Hematopoietic multipotent progenitor cell treated with erythropoietin and hydrocortisone succinate and interleukin-3 and kit ligand, for 8 days (in vitro differentiated cells): ENCODE results near the gene DNAAF3.
A peak's percentile ranks its signal among the peaks of the same experiment; 100 is the strongest.
"Not testable (repeated sequence)": the region's sequence is repeated elsewhere in the genome, so short reads cannot be mapped to it uniquely, and the experiment has no call there.

Experiments
- DNase-seq: peaks from one replicate; pipeline ENCODE4 v3.0.0-alpha.2; 2015

DNAAF3 gene

GRCh38 chr19:55175117-55175867 lies 8.9 kb upstream of the DNAAF3 start:
- DNase-seq, result no peak

DNA sequence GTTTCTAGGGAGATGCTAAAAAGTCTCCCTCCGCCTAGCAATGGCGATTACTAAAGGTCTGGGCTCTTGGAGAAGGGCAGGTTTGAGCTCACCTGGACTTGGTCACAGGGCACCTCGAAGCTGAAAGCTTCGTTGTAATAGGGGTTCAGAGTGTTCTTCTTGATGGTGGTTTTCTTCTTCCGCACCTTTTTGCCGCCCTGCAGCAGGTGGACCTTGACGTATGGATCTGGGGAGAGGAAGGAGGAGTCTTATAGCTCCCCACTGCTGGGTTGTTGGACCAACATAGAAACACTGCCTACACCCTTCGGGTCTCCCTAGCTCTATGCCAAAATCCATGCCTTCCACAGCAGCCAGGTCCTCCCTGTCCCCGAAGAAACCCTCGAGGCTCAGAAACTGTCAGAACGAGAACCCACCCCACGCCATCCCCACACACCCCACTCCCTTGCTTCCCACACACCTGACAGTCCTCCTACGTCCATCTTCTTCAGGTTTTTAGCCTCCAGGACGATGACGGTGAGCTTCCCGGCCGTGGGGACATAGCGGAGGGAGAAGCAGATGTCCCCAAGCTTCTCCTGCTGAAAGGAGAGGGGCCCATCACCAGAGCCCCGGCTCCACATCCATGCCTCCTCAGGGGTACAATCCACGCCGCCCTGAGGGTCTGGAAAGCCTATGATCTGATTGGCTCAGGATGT lies 8.2 kb upstream of the DNAAF3 start:
- no peak for DNase-seq

DNA sequence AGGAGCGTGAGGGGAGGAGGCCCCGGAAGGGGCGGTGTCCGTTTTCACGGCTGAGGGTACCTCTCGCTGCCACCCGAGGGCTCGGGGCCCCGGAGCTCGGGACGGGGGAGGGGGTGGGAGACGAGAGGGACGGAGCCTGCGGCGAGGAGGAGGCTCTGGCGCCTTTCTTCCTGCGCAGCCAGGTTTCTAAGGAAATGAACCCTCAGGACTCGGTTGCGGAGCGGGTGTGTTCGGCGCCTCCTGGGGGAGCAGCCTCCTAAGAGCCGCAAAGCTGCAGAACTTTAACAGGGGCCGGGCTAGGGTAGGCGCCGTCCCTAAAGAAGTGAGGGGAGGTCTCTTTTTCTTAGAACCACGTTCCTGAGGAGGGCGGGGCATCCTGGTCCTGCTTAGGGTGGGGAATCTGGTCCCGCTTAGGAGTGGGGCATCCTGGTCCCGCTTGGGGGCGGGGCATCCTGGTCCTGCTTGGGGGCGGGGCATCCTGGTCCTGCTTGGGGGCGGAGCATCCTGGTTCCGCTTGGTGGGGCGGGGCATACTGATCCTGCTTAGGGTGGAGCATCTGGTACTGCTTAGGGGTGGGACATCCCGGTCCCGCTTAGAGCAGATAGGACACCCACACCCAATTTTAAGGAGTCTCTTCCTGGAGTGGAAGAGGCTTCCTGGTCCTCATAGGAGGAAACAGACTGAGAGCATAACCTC lies 7.4 kb upstream of the DNAAF3 start:
- DNase-seq, result peak; percentile 69

DNA sequence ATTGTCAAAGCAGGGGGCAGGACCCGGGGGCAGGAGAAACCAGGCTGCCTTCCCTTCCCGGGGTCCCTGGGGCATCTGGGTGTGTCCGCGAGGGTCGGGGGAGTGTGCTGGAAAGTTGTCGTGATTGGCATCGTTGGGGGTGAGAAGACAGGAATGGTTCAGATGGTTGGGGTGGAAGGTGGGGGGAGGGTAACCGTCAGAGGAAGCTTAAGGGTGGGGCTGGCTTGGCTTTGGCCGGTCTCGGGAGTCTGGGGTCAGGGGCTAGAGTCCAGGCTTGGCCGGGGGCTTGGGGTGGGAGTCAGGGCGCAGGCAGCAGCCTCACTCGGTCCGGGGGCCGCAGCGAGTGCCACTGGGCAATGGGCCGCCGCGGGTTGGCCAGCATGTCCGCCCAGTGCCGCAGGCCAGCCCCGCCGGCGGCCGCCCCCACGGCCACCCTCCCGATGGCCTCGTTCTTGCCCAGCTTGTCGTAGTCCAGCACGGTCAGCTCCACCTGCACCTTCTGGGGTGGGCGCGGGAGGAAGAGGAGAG lies 6.8 kb upstream of the DNAAF3 start:
- DNase-seq, result no peak

DNA sequence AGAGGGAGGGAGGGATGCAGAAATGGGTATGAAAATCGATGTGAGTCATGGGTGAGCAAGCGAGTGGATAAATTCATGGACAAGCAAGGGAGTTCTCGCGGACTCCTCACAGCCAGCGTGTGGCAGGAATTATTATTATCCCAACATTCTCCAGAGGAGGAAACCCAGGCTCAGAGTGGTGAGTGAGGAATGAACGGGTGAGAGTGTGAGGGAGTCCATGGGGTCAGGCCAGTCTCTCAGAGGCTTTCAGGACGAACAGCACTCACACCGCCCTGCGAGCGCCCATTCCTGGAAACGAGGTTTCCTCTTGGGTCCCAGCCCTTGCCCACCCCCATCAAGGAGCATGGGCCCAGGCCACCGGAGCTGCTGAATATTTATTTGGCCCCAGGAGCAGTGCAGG lies 6.3 kb upstream of the DNAAF3 start:
- DNase-seq, result no peak

GRCh38 chr19:55172318-55172717 lies 5.9 kb upstream of the DNAAF3 start:
- DNase-seq, result not testable (repeated sequence)

DNA sequence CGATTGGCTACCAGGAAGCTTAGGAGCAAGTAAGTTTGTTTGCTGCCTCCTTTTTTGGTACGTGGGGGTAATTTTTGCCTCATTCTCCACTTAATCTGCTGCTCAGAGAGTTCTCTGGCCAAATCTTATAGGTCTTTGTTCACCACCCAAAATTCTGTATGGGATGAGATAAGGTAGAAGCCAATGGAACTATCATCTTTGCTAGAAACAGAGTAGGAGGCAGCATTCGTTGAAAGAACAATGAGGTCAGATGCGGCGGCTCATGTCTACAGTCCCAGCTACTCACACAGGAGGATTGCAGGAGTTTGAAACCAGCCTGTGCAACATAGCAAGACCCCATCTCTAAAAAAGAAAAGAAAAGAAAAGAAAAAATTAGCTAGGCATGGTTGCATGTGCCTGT lies 5.0 kb upstream of the DNAAF3 start:
- peak; percentile 31 for DNase-seq

- DNase-seq, result no peak
Measured at GRCh38 chr19:55169136-55169535, 2.7 kb upstream of the DNAAF3 start.

GRCh38 chr19:55165952-55166529 lies 372 bp downstream of the DNAAF3 start:
- DNase-seq, result peak; percentile 90

GRCh38 chr19:55161571-55162322 lies 4.7 kb downstream of the DNAAF3 start:
- DNase-seq, result no peak

DNA sequence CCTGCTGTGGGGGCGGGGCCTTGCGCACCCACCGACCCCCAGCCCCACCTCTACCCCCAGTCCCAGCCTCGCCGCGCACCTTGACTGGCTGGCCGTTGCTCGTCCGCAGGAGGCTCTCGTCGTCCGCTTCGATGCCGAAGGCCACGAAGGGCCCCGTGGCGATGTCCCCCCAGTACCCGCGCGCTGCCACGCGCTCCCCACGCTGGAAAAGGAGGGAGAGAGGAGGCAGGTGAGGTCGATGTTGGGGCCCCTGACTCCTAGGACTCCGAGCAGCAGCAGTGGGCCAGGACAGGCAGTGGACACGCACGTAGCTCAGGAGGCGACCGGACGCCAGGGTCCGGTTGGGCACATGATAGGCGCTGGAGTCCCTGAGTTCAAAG lies 5.4 kb downstream of the DNAAF3 start:
- DNase-seq, result no peak

DNA sequence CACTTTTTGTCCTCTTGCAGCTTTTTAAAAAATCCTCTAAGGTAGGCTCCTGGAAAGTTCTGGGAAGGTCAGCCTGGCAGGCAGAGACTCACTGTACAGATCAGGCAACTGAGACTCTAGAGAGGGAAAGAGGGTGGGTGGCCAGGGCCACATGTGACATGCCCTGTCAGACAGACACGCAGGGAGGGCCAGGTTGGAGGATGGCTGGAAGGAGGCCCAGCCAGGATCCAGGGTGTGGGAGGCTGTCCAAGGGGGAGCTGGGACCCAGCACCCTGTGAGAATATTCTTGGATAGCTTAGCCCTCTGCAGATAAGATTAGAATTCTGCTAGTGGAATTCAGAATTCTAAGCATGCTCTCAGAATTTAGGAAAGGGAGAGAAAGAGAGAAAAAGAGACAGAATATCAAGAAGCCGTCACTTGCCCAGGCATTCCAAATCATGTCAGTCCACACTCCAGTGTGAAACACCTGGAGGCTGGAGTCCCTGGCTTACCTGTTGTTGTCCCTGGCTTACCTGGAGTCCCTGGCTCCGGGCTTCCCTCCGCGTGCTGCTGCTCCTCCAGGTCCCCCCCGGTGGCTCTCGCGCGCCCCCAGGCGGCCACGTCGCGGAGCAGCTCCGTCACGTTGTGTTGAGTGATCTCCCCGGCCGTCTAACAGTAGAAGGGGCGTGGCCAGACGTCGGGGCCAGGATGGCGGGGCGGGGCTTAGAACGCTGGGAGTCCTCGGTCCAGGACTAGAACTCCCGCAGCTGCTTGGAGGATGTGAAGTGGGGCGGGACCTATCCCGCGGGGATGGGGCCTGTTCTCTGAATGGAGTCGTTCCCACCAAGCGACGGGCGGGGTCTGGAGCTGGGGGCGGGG lies 6.1 kb downstream of the DNAAF3 start:
- peak; percentile 93 for DNase-seq

DNA sequence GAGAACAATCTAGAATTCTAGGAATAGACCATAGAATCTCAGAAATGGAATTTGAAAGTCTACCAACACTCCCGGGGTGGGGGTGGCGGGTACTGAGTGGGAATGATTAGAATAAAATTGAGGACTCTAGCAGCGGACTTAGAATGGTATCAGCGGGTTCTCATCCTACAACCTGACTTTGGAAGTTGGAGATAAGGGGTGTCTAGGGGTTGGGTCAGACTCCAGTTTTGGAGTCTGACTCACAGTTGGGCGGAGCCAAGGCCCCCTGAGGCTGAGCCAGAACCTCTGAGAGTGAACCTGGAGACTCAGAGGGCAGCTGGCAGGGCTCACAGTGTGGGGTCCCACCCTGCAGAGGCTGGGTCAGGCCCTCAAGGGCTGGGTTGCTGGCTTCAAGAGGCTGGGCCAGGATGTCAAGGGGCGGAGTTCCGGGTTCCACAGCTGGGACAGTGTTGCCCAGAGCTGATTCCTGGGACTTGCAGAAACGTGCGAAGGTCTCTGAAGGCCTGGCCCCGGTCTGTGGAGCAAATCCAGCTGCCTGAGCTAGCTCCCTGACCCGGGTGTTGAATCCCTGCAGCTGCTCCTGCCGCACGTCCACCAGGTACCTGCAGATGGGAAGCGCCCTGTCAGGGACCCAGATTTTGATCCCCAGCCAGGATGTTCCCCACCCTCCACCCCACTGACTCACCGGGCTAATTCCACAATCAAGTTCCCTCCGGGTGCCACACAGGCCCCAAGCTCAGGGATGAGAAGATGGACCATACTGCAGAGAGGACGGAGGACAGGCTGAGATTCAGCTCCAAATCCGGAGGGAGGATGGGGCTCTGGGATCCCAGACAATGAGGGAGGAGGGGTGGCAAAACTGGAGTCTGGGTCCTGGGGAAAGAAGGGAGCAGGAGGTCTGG lies 7.3 kb downstream of the DNAAF3 start:
- peak; percentile 98 for DNase-seq

DNA sequence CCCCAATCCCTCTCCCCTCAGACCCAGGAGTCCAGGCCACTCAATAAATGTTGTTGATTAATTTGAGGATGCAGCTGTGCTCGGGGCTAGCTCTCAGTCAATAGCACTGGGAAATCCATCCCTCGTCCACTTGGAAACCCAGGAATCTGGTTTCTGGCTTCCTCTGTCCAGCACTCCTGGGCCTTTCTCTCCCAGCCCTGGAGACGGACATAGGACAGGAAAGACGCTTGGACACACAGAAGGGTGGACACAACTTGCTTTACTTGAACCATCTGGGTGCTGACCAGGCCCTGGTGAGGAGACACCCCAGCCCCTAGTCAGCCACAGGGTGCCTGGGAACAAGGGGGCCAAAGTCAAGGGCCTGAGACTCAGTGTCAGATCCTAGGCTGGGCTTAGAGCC lies 8.0 kb downstream of the DNAAF3 start:
- no peak for DNase-seq

DNA sequence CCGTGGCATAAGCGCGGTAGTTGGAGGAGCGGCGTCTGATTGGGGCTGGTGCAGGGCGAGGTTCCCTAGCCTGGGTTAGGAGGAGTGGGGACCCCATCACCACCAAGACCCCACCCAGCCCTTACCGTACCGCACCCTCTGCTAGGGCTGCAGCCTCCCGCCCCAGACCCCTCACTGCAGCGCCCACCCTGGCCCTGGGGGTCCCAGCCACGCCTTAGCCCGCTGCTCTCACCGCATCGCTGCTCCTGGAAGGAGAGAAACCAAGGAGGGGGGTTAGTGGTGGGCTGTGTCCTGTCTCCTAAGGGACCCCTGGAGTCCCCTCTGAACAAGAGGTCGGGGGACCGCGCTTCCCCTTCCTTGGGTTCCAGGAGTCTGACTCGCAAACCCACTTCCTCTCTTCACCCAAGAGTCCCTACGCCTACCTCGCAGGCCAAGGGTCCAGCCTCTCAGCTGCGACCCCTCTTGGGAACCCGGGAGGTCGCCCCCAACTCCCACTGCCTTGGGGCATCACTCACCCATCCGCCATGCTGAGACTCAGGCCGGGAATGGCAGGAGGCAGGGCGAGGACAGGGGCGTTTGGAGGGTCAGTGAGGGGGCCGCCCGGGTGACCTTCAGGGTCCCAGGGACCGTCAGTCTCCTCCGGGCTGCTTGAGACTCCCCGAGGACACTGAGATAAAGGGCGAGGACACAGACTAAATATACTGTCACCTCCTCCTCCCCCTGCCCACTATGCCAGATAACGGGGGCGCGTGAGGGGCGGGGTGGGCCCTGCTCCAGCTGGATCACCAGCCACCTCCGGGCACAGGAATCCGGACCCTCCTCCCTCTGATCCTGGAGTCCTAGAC lies 9.1 kb downstream of the DNAAF3 start, which contains the start of gene TNNI3:
TSS of gene TNNI3 (minus strand) at position 669 of the 845 bp plus-strand sequence. CDS start at position 526, 143 bp downstream.
- DNase-seq, result no peak

DNA sequence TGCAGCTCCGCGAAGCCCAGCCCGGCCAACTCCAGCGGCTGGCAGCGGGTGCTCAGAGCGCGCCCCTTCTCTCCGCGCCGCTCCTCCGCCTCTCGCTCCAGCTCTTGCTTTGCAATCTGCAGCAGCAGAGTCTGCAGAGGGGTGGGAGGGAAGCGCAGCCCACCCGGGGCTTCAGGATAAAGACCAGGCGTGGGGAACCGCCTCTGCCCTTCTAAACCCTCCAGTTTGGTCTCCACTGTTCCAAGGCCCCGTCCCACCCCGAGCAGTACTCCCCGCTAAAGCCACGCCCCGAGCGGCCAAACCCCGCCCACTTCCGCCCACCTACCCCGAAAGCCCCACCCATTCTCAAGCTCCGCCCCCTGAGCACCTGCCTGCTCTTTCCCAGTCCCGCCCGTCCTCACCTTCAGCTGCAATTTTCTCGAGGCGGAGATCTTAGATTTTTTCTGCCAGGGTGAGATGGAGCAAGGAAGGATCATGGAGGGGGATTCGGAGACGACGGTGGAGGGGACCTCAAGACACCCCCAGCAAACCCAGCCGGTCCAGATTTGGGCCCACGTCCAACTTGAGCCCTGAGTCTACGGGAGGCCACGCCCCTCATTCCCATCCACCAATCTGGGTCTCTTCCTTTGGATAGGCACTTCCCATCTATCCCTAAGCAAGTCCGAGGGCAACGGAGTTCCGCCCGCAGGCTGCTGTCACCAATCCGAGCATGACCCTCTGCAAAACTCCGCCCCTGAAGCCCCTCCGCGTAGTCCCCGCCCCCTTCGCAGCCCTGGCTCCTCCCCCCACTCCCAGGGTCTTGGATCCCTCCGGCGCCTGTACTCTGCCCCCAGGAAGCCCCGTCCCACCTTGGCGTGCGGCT lies 10.0 kb downstream of the DNAAF3 start:
- peak; percentile 20 for DNase-seq

- not testable (repeated sequence) for DNase-seq
Measured at GRCh38 chr19:55155784-55156183, 10.6 kb downstream of the DNAAF3 start.

GRCh38 chr19:55153652-55154264 lies 12.7 kb downstream of the DNAAF3 start:
- no peak for DNase-seq
